ENCODE data around the gene PTPRN2. TPM values are rescaled to one million over a fixed set of nuclear protein-coding genes. Genes with fewer than 3 reads are reported as not detected.

Gene PTPRN2
- total RNA-seq, 1 experiment from 2014 or later, result 3.8 TPM

DNA sequence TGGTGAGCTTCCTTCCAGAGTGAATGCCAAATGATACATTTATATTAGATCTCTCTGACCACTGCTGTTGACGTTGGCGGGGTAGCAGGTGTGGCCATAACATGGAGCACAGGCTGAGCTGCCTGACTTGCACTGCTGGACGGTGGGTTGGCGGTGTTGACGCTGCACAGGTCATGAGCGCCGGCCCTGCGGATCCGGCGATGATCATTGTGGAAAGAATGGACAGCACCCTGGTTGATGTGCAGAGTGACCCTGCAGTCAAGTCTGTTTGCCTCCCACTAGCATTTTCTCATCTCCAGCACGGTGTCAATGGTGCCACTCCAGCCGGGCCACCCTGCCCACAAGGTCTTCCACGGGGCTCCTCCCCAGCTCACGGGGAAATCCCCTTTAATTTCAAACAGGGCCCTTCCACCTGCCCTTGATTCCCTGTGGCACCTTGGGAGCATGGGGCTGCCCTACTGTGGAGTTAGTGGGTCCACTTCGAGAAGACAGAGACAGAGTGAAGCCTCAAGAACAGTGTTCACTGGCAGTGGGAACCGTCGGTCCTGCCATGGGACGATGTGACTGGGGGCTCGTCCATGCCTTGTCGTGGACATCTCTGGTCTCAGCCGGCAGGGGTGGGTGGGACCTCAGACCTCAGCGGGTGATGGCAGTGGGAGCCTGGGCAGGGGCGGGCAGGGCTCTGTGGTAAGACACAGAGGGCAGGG is 613.5 kb downstream of the PTPRN2 start:
- Histone ChIP-seq H3K27me3 (no peaks in the 10 kb centered on the region), H3K27ac (no peak overlapping the region), H3K4me3 (no peak overlapping the region), H3K9me3 (replicated peaks) (no peaks in the 10 kb centered on the region), H3K4me1 (no peaks in the 10 kb centered on the region), H3K36me3 (no peaks in the 10 kb centered on the region)
- DNase-seq, result no peak

- Histone ChIP-seq H3K9me3 (replicated peaks) (no peaks in the 10 kb centered on the region), H3K27me3 (no peaks in the 10 kb centered on the region)
- DNase-seq, result no peak
These were observed 614.7 kb downstream of the PTPRN2 start for GRCh38 chr7:157972914-157973313.

GRCh38 chr7:157971501-157971900 is 616.1 kb downstream of the PTPRN2 start:
- H3K36me3 ChIP-seq, result no peaks in the 10 kb centered on the region
- no peaks in the 10 kb centered on the region for H3K27me3 ChIP-seq
- H3K4me3 ChIP-seq, result no peak overlapping the region
- H3K4me1 ChIP-seq, result no peaks in the 10 kb centered on the region
- no peaks in the 10 kb centered on the region for H3K9me3 ChIP-seq (replicated peaks)
- H3K27ac ChIP-seq, result no peak overlapping the region
- no peak for DNase-seq

More at GRCh38 chr7:157972914-157973313, 614.7 kb downstream of the PTPRN2 start:
- Histone ChIP-seq H3K27ac (no peak overlapping the region), H3K36me3 (no peaks in the 10 kb centered on the region), H3K4me1 (no peaks in the 10 kb centered on the region), H3K4me3 (no peak overlapping the region)

DNA sequence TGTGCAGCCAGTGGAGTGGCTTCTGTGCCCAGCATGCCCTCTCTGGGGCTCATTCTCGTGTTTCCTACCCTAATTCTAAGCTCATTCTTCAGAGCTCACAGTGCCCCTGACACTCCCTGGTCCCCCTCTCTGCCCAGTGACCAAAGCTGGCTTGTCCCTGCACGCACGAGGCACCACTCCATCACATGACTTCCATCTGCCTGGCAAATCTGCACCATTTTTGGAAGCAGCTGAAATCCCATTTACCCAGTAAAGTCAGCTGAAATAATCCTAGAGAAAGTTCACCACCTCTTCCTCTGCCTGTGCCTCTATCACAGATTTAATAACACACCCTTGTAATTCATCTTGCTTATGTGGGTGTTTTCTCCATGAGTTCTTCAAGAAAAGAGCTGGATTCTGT is 616.9 kb downstream of the PTPRN2 start:
- no peaks in the 10 kb centered on the region for H3K27me3 ChIP-seq
- H3K4me3 ChIP-seq, result no peak overlapping the region
- H3K9me3 ChIP-seq (replicated peaks), result 0 out of 2 replicates have a peak, but pooled peaks cover 3% of the 10 kb centered on the region
- no peaks in the 10 kb centered on the region for H3K36me3 ChIP-seq
- H3K27ac ChIP-seq, result no peak overlapping the region
- H3K4me1 ChIP-seq, result no peaks in the 10 kb centered on the region
- DNase-seq, result no peak

- H3K9me3 ChIP-seq (replicated peaks), result 0 out of 2 replicates have a peak, but pooled peaks cover 3% of the 10 kb centered on the region
- H3K4me1 ChIP-seq, result no peaks in the 10 kb centered on the region
- no peak overlapping the region for H3K4me3 ChIP-seq
- no peak for DNase-seq
- H3K27me3 ChIP-seq, result no peaks in the 10 kb centered on the region
- H3K27ac ChIP-seq, result no peak overlapping the region
- H3K36me3 ChIP-seq, result no peaks in the 10 kb centered on the region
These were observed 617.6 kb downstream of the PTPRN2 start for GRCh38 chr7:157969995-157970394.

- 0 out of 2 replicates have a peak, but pooled peaks cover 3% of the 10 kb centered on the region for H3K9me3 ChIP-seq (replicated peaks)
- H3K4me1 ChIP-seq, result no peaks in the 10 kb centered on the region
- no peak overlapping the region for H3K27ac ChIP-seq
- DNase-seq, result no peak
- no peaks in the 10 kb centered on the region for H3K36me3 ChIP-seq
- peaks cover 4% of the 10 kb centered on the region; the same call in 1 of the 2 replicates for H3K27me3 ChIP-seq
- H3K4me3 ChIP-seq, result no peak overlapping the region
These were observed 621.1 kb downstream of the PTPRN2 start for GRCh38 chr7:157966490-157966889.

GRCh38 chr7:157964521-157964920 is 623.1 kb downstream of the PTPRN2 start:
- no peak for DNase-seq
- Histone ChIP-seq H3K36me3 (no peaks in the 10 kb centered on the region), H3K4me1 (no peaks in the 10 kb centered on the region), H3K4me3 (no peak overlapping the region), H3K9me3 (replicated peaks) (0 out of 2 replicates have a peak, but pooled peaks cover 3% of the 10 kb centered on the region), H3K27me3 (peaks cover 10% of the 10 kb centered on the region; the same call in 1 of the 2 replicates), H3K27ac (no peak overlapping the region)

DNA sequence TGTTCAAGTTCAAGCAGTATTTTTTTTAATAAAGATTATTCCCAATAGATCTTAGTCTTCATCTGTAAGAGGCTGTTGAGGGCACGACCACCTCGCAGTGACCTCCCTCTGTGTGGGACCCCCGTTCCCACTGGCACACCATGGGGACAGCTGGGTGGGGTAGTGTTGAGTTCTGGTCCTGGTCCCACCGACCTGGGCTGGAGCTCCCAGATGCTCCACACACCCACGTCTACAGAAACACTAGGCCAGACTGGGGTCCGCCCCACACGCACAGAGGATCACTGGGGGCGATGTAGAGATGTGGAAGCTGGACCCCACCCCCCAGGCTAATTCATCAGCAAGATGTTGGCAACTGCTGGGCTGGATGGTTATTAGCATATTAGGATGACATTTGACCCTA is 623.6 kb downstream of the PTPRN2 start:
- 0 out of 2 replicates have a peak, but pooled peaks cover 3% of the 10 kb centered on the region for H3K9me3 ChIP-seq (replicated peaks)
- H3K4me1 ChIP-seq, result no peaks in the 10 kb centered on the region
- H3K36me3 ChIP-seq, result no peaks in the 10 kb centered on the region
- peaks cover 10% of the 10 kb centered on the region; the same call in 1 of the 2 replicates for H3K27me3 ChIP-seq
- no peak overlapping the region for H3K4me3 ChIP-seq
- H3K27ac ChIP-seq, result no peak overlapping the region
- no peak for DNase-seq

GRCh38 chr7:157963526-157963925 is 624.1 kb downstream of the PTPRN2 start:
- Histone ChIP-seq H3K9me3 (replicated peaks) (0 out of 2 replicates have a peak, but pooled peaks cover 3% of the 10 kb centered on the region), H3K27me3 (peaks cover 10% of the 10 kb centered on the region; the same call in 1 of the 2 replicates), H3K4me3 (no peak overlapping the region), H3K36me3 (no peaks in the 10 kb centered on the region), H3K4me1 (no peaks in the 10 kb centered on the region), H3K27ac (no peak overlapping the region)
- DNase-seq, result no peak

GRCh38 chr7:157962458-157963306 is 624.9 kb downstream of the PTPRN2 start:
- no peak overlapping the region for H3K4me3 ChIP-seq
- H3K27ac ChIP-seq, result no peak overlapping the region
- H3K36me3 ChIP-seq, result no peaks in the 10 kb centered on the region
- no peak for DNase-seq
- H3K4me1 ChIP-seq, result no peaks in the 10 kb centered on the region
- peaks cover 10% of the 10 kb centered on the region; the same call in 1 of the 2 replicates for H3K27me3 ChIP-seq
- H3K9me3 ChIP-seq (replicated peaks), result 0 out of 2 replicates have a peak, but pooled peaks cover 3% of the 10 kb centered on the region

DNA sequence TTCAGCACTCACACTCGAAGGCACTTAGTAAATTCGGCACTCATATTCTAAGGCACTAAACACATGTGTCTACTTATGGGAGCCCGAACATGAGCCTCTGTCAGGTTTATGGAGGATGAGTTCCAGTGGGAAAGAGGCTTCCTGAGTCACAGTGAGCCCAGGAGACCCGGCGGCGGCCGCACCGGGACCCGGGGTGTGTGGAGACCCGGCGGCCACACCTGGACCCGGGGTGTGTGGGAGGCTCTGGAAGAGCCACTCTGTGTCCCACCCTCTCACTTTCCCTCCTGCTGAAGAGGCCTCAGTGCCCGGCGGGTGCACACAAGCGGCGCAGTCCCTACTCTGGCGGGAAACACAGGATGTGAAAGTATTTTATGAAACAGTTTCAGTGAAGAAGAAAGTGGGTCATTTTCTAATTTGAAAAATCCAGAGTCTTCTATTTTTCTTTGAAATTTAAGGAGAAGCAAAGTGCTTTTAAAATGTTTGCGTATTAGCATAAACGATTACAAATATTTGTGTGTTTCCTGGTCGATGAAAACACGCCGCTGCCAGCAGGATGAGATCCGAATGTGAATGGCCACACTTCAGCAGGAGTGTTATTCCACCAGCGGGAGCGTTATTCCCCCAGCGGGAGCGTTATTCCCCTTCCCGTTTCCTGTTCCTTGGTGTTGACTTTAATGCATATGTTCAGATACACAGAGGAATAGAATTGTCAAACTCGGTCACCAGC is 625.7 kb downstream of the PTPRN2 start:
- peaks cover 10% of the 10 kb centered on the region; the same call in 1 of the 2 replicates for H3K27me3 ChIP-seq
- no peak overlapping the region for H3K4me3 ChIP-seq
- DNase-seq, result no peak
- no peaks in the 10 kb centered on the region for H3K36me3 ChIP-seq
- H3K27ac ChIP-seq, result no peak overlapping the region
- H3K9me3 ChIP-seq (replicated peaks), result 0 out of 2 replicates have a peak, but pooled peaks cover 3% of the 10 kb centered on the region
- no peaks in the 10 kb centered on the region for H3K4me1 ChIP-seq

- Histone ChIP-seq H3K27ac (no peak overlapping the region), H3K9me3 (replicated peaks) (no peaks in the 10 kb centered on the region), H3K4me3 (no peak overlapping the region), H3K4me1 (no peaks in the 10 kb centered on the region), H3K27me3 (peaks cover 33% of the 10 kb centered on the region), H3K36me3 (no peaks in the 10 kb centered on the region)
- DNase-seq, result no peak
These were observed 632.1 kb downstream of the PTPRN2 start for GRCh38 chr7:157955348-157955999.

DNA sequence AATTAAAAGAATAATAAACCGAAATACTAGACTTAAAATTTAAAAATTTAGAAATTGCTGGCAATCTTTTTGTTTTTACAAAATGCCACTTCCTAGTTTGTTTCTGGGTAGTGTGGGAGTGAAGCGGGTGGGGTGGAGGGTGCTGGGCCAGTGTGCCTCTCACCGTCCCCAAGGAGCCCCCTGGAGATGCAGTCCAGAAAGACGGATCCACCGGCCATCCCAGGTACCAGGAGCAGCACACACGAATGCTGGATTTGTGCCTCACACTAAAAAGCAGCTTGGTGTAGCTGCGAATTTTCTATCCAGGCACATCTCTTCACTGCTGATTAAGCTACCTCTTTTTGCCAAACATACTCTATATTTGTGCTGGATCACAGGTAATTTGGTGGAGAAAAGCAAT is 632.7 kb downstream of the PTPRN2 start:
- Histone ChIP-seq H3K4me1 (no peaks in the 10 kb centered on the region), H3K27ac (no peak overlapping the region), H3K4me3 (no peak overlapping the region), H3K9me3 (replicated peaks) (no peaks in the 10 kb centered on the region), H3K27me3 (peaks cover 27% of the 10 kb centered on the region), H3K36me3 (no peaks in the 10 kb centered on the region)
- no peak for DNase-seq
